Measurements from ENCODE around the gene APOBEC3G. TPM values are rescaled to one million over a fixed set of nuclear protein-coding genes. Genes with fewer than 3 reads are reported as not detected.

The APOBEC3G gene
- total RNA-seq, 3 donors from 2014 or later, result 7.2 to 14.1 (median 13.3) TPM

DNA sequence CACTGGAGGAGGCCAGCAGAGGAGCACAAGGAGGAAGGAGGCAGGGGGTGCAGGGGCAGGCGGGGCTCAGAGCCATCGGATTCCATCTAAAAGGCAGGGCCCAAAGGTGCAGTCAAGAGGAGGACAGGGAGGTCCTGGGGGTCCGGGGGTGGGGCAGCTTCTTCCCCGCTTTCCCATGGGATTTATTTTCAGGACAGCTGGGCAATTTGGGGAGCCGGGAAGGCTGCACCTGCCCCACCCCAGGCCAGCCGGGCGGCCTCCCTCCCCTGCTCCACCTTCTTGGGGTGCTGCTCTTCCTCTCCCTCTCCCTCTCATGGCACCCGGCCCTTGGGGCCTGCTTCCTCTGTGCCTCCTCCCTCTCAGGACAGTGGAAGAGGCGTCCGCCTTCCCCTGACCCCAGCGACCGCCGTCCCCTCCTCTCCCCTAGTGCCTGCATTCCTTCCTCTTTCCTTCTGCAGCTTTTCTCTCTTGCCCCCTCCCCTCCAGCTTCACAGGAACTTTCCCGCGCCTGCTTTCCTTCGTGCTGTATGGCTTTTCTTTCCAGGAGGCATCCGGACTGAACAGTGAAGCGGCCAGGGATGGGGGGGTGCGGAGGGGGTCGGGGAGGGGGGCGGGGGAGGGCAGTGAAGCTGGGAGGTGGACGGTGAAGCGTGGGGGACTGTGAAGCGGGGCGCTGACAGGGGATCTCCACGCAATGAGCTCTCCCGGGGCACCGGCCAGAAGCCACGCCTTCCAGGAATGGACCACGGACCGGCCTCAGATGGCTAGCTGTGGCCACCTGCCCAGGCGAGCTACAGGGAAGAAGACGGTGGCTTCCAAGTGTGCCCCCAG, 46.9 kb downstream of the APOBEC3G start:
- no peak overlapping the region for H3K27ac ChIP-seq
- no peak for TF ChIP-seq POLR2A (IDR thresholded peaks at IDR 0.05)
- no peak for TF ChIP-seq CTCF (IDR thresholded peaks at IDR 0.05)
- no peak for TF ChIP-seq POLR2AphosphoS5 (IDR thresholded peaks at IDR 0.05)
- no peak overlapping the region for H3K4me3 ChIP-seq
- no peaks in the 10 kb centered on the region for H3K36me3 ChIP-seq
- no peaks in the 10 kb centered on the region for H3K9me3 ChIP-seq
- no peaks in the 10 kb centered on the region for H3K27me3 ChIP-seq
- H3K4me1 ChIP-seq, result no peaks in the 10 kb centered on the region
- intact Hi-C loops (cut with DNase I; ENCODE audit: low total_unique reads), result no loop called here
- DNase-seq (ENCODE audit: low spot score in 2 of 2), result no peak

- Histone ChIP-seq H3K4me1 (no peaks in the 10 kb centered on the region), H3K9me3 (no peaks in the 10 kb centered on the region), H3K27ac (no peak overlapping the region), H3K27me3 (no peaks in the 10 kb centered on the region), H3K4me3 (no peak overlapping the region), H3K36me3 (no peaks in the 10 kb centered on the region)
- DNase-seq (ENCODE audit: low spot score in 2 of 2), result no peak
- intact Hi-C loops (cut with DNase I; ENCODE audit: low total_unique reads), result loop anchor here (1.0 kb wide), 1 partner anchor 10 kb away; no protein-coding TSS in a partner anchor
- TF ChIP-seq POLR2A (IDR thresholded peaks at IDR 0.05), result no peak
- TF ChIP-seq CTCF (IDR thresholded peaks at IDR 0.05), result no peak
- TF ChIP-seq POLR2AphosphoS5 (IDR thresholded peaks at IDR 0.05), result no peak
Measured at GRCh38 chr22:39125622-39126021, 48.5 kb downstream of the APOBEC3G start.

DNA sequence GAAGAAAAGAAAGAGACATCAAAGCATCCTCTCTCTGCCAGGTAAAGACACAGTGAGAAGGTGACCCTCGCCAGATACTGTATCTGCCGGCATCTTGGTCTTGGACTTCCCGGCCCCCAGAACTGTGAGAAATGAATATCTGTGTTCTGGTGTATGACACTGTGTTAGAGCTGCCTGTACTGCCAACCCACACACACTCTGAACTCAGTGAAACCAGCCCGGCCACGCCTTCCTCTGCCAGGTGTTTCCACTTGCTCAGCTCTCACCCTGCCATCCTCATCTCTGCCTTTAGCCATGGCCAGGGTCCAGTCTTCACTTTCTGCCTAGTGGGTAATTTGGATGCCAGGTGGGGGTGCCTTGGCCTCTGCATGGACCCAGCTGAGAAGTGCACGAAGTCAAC, 51.4 kb downstream of the APOBEC3G start:
- Histone ChIP-seq H3K36me3 (no peaks in the 10 kb centered on the region), H3K27ac (no peak overlapping the region), H3K4me3 (no peak overlapping the region), H3K27me3 (no peaks in the 10 kb centered on the region), H3K9me3 (no peaks in the 10 kb centered on the region), H3K4me1 (peaks cover 0 to 7% of the 10 kb centered on the region in 2 donors)
- DNase-seq (ENCODE audit: low spot score in 2 of 2), result no peak
- intact Hi-C loops (cut with DNase I; ENCODE audit: low total_unique reads), result no loop called here
- no peak for TF ChIP-seq POLR2AphosphoS5 (IDR thresholded peaks at IDR 0.05)
- TF ChIP-seq CTCF (IDR thresholded peaks at IDR 0.05), result no peak

DNA sequence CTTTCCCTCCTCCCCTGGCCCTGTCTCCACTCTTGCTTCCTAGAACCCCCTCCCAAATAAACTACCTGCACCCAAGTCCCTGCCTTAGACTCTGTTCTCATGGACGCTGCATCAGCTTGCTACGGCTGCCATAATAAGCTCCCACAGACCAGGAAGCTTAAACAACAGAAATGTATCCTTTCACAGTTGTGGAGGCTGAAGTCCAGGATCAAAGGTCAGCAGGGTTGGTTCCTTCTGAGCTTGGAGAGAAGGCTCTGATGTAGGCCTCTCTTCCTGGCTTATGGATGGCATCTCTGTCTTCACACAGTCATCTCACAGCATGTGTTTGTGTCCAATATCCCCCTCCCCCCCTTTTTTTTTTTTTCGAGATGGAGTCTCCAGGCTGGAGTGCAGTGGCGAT, 52.0 kb downstream of the APOBEC3G start:
- Histone ChIP-seq H3K4me1 (peaks cover 0 to 7% of the 10 kb centered on the region in 2 donors), H3K9me3 (no peaks in the 10 kb centered on the region), H3K4me3 (no peak overlapping the region), H3K27ac (no peak overlapping the region), H3K36me3 (no peaks in the 10 kb centered on the region), H3K27me3 (no peaks in the 10 kb centered on the region)
- DNase-seq (ENCODE audit: low spot score in 2 of 2), result no peak
- intact Hi-C loops (cut with DNase I; ENCODE audit: low total_unique reads), result no loop called here
- no peak for TF ChIP-seq CTCF (IDR thresholded peaks at IDR 0.05)
- no peak for TF ChIP-seq POLR2AphosphoS5 (IDR thresholded peaks at IDR 0.05)
- no peak for TF ChIP-seq POLR2A (IDR thresholded peaks at IDR 0.05)

DNA sequence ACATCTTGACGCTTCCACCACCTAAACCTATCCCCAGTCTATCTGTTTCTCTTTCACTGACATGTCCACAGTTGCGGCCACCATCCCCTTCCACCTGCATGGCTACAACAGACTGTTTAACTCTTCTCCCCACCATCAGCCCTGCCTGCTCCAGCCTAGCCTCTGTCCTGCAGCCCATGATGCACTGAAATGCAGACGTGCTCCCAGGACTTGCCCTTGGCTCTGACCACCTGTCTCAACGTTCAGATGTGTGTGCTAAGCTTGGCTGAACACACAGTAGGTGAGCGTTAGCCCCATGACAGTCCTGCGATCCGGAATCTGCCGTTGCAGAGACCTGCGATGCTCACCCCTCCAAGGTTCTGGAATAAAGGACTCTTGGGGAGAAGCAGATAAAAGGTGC, 52.7 kb downstream of the APOBEC3G start:
- TF ChIP-seq POLR2AphosphoS5 (IDR thresholded peaks at IDR 0.05) (no peak), CTCF (IDR thresholded peaks at IDR 0.05) (no peak), POLR2A (IDR thresholded peaks at IDR 0.05) (no peak)
- Histone ChIP-seq H3K27ac (no peak overlapping the region), H3K27me3 (no peaks in the 10 kb centered on the region), H3K9me3 (no peaks in the 10 kb centered on the region), H3K4me1 (peaks cover 0 to 7% of the 10 kb centered on the region in 2 donors), H3K36me3 (no peaks in the 10 kb centered on the region), H3K4me3 (no peak overlapping the region)
- no peak for DNase-seq (ENCODE audit: low spot score in 2 of 2)
- intact Hi-C loops (cut with DNase I; ENCODE audit: low total_unique reads), result no loop called here

Data from breast epithelium (tissue), 4 donors.